Uterus (tissue), 2 donors: ENCODE measurements around the gene STRN.

Experiments used
- CTCF ChIP-seq, 4 experiments: fragments of 200-600 bp in 2 of 4; fragments of 450-650 bp in 2 of 4; sonication (generic) in 2 of 4; IDR thresholded peaks; one replicate each; pipeline ENCODE4 v1.5.1; 2016 to 2019; ENCODE audit warnings: antibody characterized with exemption in 4 of 4, mild to moderate bottlenecking in 2 of 4, moderate library complexity in 1 of 4
- POLR2A ChIP-seq, 2 donors: fragments of 450-650 bp; IDR thresholded peaks; one replicate each; pipeline ENCODE4 v1.6.1; 2016; ENCODE audit warnings: antibody characterized with exemption in 2 of 2, mild to moderate bottlenecking in 1 of 2, moderate library complexity in 1 of 2

- no peak for TF ChIP-seq CTCF (IDR thresholded peaks at IDR 0.05)
- TF ChIP-seq POLR2A (IDR thresholded peaks at IDR 0.05) = no peak
Observed at GRCh38 chr2:36971990-36972389, 5.7 kb upstream of the STRN start.
